SK-N-MC (cell line): Measurements from ENCODE around the gene TMEM214.

ENCODE experiments used
- EZH2 ChIP-seq: fragments of 200-600 bp; sonication (generic); IDR thresholded peaks from one replicate; pipeline ENCODE4 v1.6.1; 2017; ENCODE audit warnings: antibody characterized with exemption
- FOXP2 ChIP-seq: optimal IDR thresholded peaks from 2 replicates; pipeline ENCODE3; 2011; ENCODE audit warnings: mild to moderate bottlenecking, moderate library complexity; ENCODE audit not compliant: insufficient read depth; ENCODE audit errors: extremely low read length, control extremely low read depth
- POLR2AphosphoS5 ChIP-seq: IDR thresholded peaks from 2 replicates; pipeline ENCODE4 v1.6.1; 2012; ENCODE audit warnings: mild to moderate bottlenecking, low read depth, low read length, borderline replicate concordance

DNA sequence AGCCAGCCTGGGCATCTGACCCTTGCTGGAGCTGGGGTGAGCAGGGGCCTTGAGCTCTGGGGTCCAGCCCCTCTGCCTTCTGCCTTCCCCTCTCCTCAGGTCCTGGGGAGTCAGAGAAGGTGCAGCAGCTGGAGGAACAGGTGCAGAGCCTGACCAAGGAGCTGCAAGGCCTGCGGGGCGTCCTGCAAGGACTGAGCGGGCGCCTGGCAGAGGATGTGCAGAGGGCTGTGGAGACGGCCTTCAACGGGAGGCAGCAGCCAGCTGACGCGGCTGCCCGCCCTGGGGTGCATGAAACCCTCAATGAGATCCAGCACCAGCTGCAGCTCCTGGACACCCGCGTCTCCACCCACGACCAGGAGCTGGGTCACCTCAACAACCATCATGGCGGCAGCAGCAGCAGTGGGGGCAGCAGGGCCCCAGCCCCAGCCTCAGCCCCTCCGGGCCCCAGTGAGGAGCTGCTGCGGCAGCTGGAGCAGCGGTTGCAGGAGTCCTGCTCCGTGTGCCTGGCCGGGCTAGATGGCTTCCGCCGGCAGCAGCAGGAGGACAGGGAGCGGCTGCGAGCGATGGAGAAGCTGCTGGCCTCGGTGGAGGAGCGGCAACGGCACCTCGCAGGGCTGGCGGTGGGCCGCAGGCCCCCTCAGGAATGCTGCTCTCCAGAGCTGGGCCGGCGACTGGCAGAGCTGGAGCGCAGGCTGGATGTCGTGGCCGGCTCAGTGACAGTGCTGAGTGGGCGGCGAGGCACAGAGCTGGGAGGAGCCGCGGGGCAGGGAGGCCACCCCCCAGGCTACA, 49.4 kb downstream of the TMEM214 start:
- TF ChIP-seq EZH2 (no peak), POLR2AphosphoS5 (no peak), FOXP2 (no peak)
